Activated CD4-positive, CD25-positive, alpha-beta regulatory T cell treated with anti-CD3 and anti-CD28 coated beads, Interleukin-2, amount 50 U/mL, for 72 hours (primary cell): Measurements from ENCODE around the gene INSIG2.

Experiments
- DNase-seq: peaks from one replicate; pipeline ENCODE4 v3.0.0; 2021

The INSIG2 gene

GRCh38 chr2:118088051-118089024 is at the start of gene INSIG2:
TSS of gene INSIG2 (plus strand) at chr2:118088471. CDS start at chr2:118096557, 8,086 bp downstream.
- peak; percentile 91 for DNase-seq

GRCh38 chr2:118040891-118041290 is 47.4 kb upstream of the INSIG2 start:
- DNase-seq: no peak

DNA sequence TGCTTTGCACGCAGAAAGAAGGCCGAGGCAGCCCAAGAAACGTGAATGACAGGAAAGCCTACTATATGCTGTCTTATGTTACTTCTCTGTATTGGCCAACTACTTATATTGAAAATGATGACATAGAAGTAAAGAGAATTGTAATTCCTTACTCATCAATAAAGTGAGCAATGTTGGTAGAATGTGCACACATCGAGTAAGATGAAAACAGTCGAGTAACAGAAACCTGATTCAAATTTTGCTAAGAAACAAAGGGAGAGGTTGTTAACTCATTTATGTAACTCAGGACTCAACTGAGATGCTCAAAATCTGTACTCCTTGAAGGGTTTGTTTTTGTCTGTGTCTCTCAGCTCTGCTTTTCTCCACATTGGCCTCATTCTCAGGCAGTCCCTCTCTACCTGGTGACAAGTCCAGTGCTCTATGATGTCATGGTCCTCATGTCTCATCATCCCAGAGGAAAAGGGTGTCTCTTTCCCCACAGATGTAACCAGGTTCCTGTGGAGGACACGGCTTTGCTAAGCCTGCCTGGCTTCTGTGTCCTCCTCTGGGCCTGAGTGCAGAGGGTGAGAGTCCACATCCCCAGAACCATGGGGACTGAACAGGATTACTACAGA is 44.1 kb upstream of the INSIG2 start:
- DNase-seq: no peak

- DNase-seq: no peak
Observed at GRCh38 chr2:118044854-118045253, 43.4 kb upstream of the INSIG2 start.

- no peak for DNase-seq
Observed at GRCh38 chr2:118045286-118045685, 43.0 kb upstream of the INSIG2 start.

GRCh38 chr2:118046634-118047210 is 41.5 kb upstream of the INSIG2 start:
- DNase-seq: no peak

- DNase-seq: no peak
Observed at GRCh38 chr2:118047380-118047826, 40.9 kb upstream of the INSIG2 start.

- no peak for DNase-seq
Observed at GRCh38 chr2:118048401-118048800, 39.9 kb upstream of the INSIG2 start.

DNA sequence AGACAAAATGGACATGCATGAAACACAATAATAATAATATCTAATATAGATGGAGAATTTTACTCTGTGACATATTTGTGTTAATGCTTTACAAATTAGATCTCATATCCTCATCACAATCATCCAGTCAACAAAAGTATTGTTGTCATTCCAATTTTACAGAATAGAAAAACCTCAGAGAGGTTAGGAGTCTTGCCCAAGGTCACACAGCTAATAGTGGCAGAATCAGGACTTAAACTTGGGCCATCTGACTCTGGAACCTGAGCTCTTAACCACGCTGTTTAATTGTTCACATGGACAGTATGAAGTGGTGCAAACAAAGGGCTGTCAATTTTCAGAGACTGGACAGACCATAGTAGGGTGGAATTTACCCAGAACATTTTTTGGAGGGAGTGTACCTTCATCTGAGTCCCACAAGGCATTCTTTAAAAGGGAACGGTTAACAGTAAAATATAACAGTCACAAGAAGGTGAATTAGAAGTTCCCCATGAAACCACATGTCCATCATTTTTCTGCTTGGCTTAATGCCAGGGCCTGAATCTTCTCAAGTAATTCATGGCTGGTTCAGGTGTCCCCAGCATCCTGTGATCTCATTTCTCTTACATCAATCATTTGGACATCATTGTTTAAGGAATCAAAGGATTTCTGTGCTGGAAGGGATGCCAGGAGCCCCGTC is 39.0 kb upstream of the INSIG2 start:
- no peak for DNase-seq

- DNase-seq: no peak
Observed at GRCh38 chr2:118049816-118050140, 38.5 kb upstream of the INSIG2 start.

- DNase-seq: no peak
Observed at GRCh38 chr2:118050386-118050785, 37.9 kb upstream of the INSIG2 start.

- DNase-seq: no peak
Observed at GRCh38 chr2:118050974-118051373, 37.3 kb upstream of the INSIG2 start.

- DNase-seq: no peak
Observed at GRCh38 chr2:118051826-118052358, 36.4 kb upstream of the INSIG2 start.

DNA sequence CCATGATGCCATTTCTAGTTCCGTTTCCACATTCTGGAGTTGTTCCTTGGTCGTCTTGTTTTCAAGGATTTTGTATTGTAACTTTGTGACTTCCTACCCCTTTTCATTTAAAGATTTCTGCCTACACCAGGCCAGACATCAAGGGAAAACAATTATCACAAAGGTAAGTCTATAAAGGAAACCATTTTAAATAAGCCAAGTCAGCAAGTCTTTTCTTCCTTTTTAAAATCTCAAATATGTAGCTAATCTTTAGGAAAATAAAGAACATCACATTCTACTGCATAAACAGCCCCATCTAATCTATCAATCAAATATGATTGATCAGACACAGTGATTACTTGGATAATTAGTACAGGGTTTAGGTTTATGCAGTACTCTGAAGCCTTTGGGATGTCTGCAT is 35.8 kb upstream of the INSIG2 start:
- DNase-seq: no peak

GRCh38 chr2:118053681-118054080 is 34.6 kb upstream of the INSIG2 start:
- no peak for DNase-seq

GRCh38 chr2:118054213-118055008 is 33.9 kb upstream of the INSIG2 start:
- no peak for DNase-seq

DNA sequence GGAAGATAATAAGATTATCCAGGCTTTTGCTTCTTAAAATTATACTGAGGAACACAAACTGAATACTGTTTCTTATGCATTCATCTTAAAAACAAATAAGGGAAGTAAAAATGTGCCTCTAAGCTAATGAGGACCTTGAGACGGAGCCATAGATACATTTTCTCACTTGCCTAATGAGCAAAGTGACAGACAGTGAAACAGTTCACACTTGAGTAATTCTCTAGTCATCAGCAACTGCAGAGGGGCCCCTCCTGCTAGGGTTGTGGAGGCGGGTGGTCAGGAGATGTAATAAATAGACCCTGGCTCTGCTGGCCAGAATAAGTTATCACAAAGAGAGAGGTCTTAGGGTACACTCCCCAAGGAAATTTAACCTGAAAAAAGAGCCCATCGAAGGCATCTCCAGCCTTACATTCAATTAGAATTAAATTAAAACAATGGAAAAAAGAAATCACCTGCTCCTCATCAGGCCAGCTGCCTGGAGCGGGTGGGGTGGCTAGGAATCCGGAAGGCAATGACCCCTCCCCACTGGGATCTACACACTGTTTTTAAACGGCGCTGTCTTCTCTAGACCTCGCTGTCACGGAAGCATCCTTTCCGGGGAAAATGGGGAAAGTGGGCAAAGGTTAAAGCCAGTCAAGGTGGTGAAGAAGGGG is 32.6 kb upstream of the INSIG2 start:
- DNase-seq: no peak

DNA sequence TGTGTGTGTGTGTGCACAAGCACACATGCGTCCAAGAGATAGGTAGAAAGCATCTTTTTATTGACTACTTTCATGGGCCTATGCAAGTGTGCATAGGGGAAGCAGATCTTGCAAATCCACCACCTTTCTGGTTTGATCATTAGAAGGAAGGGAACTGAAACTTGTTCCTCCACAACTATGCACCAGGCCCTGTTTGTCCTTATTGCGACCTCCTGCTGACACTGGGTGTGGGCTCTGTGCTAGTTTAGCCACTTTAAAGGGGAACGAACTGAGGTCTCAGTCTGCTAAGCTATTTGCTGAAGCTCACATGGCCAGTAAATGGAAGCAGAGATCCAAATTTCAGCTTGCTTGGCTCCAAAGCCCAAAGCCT is 32.1 kb upstream of the INSIG2 start:
- no peak for DNase-seq

DNA sequence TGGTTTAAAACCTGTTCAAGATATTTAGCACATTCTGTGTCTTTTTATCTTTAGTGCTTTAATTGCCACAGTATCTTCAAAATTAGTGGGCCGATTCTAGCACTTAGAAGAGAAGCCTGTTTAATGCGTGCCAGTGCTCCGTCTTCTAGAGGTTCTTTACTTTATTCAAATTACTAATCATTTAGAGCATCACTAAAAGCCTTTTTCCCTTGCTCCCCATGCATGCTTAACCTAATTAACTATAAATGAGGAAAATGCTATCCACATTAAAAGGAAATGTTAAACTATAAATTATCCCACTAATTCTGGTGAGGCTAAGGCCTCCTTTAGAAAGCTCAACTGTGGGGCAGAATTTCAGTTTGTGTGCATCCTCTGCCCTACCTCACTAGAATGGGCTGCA is 31.5 kb upstream of the INSIG2 start:
- DNase-seq: no peak

- no peak for DNase-seq
Observed at GRCh38 chr2:118058951-118059350, 29.3 kb upstream of the INSIG2 start.

DNA sequence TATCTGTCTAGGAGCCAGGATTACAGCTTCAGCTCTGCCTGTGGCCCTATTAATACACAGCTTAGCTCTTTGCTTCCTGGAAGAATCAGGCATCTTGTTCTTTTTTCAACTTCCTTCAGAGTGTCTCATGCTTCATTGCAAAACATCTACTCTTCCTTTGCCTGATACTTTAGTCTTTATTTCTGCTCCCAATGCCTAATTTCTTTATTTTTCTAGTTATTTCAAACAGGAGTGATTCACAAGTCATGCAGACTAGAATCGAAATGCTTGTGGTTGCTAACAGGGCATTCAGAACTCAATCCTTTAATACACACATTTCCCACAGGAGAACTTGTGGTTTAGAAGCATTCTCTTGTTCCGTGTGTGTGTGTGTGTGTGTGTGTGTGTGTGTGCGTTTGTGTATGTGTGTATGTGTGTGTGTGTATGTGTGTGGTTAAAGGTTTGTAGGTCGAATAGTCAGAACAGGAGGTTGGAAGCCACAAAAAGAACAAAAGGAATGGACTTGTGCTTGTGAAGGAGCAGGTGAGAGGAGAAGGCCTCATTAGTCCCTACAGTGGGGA is 28.3 kb upstream of the INSIG2 start:
- no peak for DNase-seq
